Osteocyte (in vitro differentiated cells): ENCODE data around the gene ASB2. TPM values are rescaled to one million over a fixed set of nuclear protein-coding genes. Genes with fewer than 3 reads are reported as not detected.

Experiments used
- DNase-seq: peaks from one replicate; pipeline ENCODE4 v3.0.0; 2021; ENCODE audit warnings: mixed read lengths; ENCODE audit not compliant: unreplicated experiment; ENCODE audit errors: extremely low spot score
- H3K27ac Mint-ChIP-seq: one replicate; pipeline ENCODE4 v1.8.0; 2021; ENCODE audit warnings: mild to moderate bottlenecking, mixed read lengths; ENCODE audit not compliant: unreplicated experiment
- H3K27me3 Mint-ChIP-seq: one replicate; pipeline ENCODE4 v1.8.0; 2021; ENCODE audit warnings: mixed read lengths; ENCODE audit not compliant: unreplicated experiment
- H3K36me3 Mint-ChIP-seq: one replicate; pipeline ENCODE4 v1.8.0; 2021; ENCODE audit warnings: mixed read lengths; ENCODE audit not compliant: unreplicated experiment
- H3K4me1 Mint-ChIP-seq: one replicate; pipeline ENCODE4 v1.8.0; 2021; ENCODE audit warnings: mixed read lengths; ENCODE audit not compliant: unreplicated experiment
- H3K4me3 Mint-ChIP-seq: one replicate; pipeline ENCODE4 v1.8.0; 2021; ENCODE audit warnings: mild to moderate bottlenecking, moderate library complexity, mixed read lengths; ENCODE audit not compliant: unreplicated experiment
- H3K9me3 Mint-ChIP-seq: one replicate; pipeline ENCODE4 v1.8.0; 2021; ENCODE audit warnings: mixed read lengths; ENCODE audit not compliant: unreplicated experiment
- total RNA-seq: library from RNA; stranded (reverse); gene quantifications from 2 replicates; pipeline ENCODE4 v1.2.1, GENCODE V29; 2021
- TF ChIP-seq, protein P1 (sequence below): fragments of 200-600 bp; sonication (generic); IDR thresholded peaks from 2 replicates; pipeline ENCODE4 v1.5.0; 2021; ENCODE audit warnings: antibody characterized with exemption, mild to moderate bottlenecking, moderate library complexity

ASB2 gene
- total RNA-seq, 1 donor from 2014 or later: 0.38 TPM

DNA sequence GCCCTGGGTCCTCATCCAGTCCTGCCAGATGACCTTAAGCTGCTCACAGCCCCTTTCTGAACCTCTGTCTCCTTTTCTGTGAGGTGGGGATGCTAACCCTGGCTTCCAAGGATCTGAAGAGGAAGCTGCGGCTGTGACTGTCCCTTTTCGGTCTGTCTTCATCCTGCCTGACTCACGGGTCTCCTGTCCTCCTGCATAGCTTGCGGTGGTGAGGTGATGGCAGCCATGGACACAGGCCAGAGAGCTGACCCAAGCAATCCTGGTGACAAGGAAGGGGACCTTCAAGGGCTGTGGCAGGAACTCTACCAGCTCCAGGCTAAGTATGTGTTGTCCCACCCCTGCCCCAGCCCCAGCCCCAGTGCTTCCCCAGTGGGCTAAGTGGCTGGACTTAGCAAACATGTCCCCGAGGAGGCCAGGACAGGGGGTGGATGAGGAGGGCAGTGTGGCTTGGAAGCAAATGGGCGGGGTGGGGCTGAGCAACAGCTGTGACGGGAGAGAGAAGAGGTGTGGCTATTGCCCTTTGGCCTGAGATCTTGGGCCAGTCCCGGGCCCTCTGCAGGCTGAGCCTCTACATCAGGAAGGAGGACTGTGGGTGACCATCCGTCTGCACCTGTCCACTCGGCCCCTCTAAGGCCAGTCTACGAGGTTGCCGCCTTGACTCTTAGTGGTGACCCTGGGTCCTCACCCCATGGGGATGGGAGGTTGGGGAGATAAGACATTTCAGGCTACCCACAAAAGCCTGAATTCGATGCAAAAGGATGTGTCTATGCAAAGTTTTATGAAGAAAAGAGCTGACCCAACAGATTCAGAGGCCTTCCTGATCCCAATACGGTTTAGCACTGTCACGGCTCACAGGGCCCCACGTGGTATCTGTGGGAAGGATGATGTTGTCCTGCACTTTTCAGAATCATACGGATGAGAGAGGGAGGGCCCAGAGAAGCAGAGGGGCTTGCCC is 21.8 kb upstream of the ASB2 start:
- Mint-ChIP-seq H3K27me3 (peaks cover 31% of the 10 kb centered on the region), H3K36me3 (no peaks in the 10 kb centered on the region), H3K27ac (no peak overlapping the region), H3K4me1 (no peaks in the 10 kb centered on the region), H3K9me3 (no peaks in the 10 kb centered on the region), H3K4me3 (no peak overlapping the region)
- TF ChIP-seq, protein P1, sequence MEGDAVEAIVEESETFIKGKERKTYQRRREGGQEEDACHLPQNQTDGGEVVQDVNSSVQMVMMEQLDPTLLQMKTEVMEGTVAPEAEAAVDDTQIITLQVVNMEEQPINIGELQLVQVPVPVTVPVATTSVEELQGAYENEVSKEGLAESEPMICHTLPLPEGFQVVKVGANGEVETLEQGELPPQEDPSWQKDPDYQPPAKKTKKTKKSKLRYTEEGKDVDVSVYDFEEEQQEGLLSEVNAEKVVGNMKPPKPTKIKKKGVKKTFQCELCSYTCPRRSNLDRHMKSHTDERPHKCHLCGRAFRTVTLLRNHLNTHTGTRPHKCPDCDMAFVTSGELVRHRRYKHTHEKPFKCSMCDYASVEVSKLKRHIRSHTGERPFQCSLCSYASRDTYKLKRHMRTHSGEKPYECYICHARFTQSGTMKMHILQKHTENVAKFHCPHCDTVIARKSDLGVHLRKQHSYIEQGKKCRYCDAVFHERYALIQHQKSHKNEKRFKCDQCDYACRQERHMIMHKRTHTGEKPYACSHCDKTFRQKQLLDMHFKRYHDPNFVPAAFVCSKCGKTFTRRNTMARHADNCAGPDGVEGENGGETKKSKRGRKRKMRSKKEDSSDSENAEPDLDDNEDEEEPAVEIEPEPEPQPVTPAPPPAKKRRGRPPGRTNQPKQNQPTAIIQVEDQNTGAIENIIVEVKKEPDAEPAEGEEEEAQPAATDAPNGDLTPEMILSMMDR: no peak
- no peak for DNase-seq

DNA sequence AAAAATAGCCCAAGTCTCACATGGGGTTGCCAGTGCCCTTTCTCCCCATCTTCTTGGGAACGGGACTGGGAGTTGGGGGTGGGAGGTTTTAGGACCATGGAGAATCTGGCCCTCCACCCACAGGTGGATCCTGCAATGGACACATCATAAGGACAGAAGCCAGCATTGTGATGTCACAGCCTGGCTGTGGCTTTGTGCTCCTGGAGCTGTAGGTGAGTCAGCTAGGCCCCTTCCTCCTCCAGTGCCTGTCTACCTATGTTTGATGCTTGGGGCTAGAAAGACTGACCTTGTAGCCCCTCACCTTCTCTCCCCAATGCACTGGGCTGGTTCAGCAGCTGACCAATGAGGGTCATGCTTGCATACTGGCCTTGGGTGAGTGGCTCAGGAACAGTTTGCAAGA is 20.7 kb upstream of the ASB2 start, which contains the start of gene CCDC197:
CCDC197 (plus strand) TSS at position 220 of the 400 bp plus-strand sequence. CDS start 831 bp downstream, outside the sequence.
- H3K27ac Mint-ChIP-seq: no peak within 1 kb of the TSS
- peaks cover 37% of the 10 kb centered on the region for H3K27me3 Mint-ChIP-seq
- H3K9me3 Mint-ChIP-seq: no peaks in the 10 kb centered on the region
- no peaks in the 10 kb centered on the region for H3K4me1 Mint-ChIP-seq
- TF ChIP-seq, protein P1: no peak
- no peaks in the 10 kb centered on the region for H3K36me3 Mint-ChIP-seq
- H3K4me3 Mint-ChIP-seq: no peak within 1 kb of the TSS
- DNase-seq: no peak

DNA sequence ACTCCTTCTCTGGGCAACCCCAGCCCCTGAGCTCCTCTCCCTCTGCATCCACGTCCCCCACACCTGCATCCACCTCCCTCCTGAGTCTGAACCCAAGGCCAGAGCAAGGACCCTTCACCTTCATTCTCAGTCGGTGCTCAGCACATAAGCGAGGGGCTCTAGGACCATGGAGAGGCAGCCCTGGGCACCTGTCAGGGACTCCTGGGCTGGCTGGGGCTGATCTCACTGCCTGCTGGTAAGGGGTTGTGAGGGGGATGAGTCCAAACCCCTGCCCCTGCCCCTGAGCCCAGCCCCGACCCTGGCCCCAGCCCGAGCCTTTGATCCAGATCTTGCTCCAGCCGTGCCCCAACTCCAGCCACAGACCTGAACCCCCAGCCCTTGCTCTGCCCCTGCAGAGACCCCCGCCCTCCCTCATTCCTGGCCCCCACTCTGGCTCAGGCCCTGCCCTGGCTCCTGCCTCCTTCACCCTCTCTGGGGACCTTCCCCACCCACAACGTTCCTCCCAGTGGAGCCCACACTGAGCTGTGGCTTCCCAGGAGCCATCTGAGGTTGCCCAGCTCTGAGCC is 19.8 kb upstream of the ASB2 start:
- TF ChIP-seq, protein P1: no peak
- H3K4me1 Mint-ChIP-seq: no peaks in the 10 kb centered on the region
- no peaks in the 10 kb centered on the region for H3K9me3 Mint-ChIP-seq
- no peak for DNase-seq
- H3K36me3 Mint-ChIP-seq: no peaks in the 10 kb centered on the region
- no peak overlapping the region for H3K4me3 Mint-ChIP-seq
- no peak overlapping the region for H3K27ac Mint-ChIP-seq
- H3K27me3 Mint-ChIP-seq: peaks cover 39% of the 10 kb centered on the region

DNA sequence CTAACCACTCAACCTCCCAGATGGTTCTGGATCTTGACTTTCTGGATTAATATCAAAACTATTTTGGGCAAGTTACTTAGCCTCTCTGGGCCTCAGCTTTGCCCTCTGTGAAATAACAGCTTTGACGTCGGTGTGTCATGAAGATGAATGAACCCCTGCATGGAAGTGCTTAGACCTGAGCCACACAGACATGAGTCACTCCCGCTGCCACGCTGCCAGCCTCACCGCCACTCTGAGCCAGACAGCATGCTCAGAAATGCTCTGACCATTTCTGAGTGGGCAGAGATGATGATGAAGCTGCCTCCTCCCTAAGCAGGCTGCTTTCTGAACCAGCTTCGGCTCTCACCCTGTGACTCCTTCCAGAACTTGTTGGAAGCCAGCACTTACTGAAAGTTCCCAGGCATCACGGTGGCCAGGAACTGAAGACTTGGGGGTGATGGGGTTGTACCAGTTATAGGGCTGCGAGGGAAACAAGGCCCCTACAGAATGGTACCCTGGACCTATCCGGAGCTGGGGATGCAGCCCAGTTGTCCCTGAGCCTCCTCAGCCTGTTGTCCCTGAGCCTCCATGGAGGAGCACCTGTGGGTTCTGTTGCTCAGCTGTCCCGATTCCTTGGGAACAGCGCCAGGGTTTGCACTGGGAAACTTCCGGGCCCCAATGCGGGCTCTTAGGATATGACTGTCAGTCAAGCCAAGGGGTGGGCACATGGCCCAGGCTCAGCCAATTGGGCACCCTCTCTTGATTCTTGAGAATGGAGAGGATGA is 18.7 kb upstream of the ASB2 start:
- DNase-seq: no peak
- Mint-ChIP-seq H3K4me3 (no peak overlapping the region), H3K27ac (no peak overlapping the region), H3K36me3 (no peaks in the 10 kb centered on the region), H3K9me3 (no peaks in the 10 kb centered on the region), H3K4me1 (no peaks in the 10 kb centered on the region), H3K27me3 (peaks cover 42% of the 10 kb centered on the region)
- TF ChIP-seq, protein P1: no peak
